Measurements from ENCODE around the gene IMPG2. TPM values are rescaled to one million over a fixed set of nuclear protein-coding genes. Genes with fewer than 3 reads are reported as not detected.

The IMPG2 gene
- total RNA-seq, 1 donor from 2014 or later, result 0.03 TPM

DNA sequence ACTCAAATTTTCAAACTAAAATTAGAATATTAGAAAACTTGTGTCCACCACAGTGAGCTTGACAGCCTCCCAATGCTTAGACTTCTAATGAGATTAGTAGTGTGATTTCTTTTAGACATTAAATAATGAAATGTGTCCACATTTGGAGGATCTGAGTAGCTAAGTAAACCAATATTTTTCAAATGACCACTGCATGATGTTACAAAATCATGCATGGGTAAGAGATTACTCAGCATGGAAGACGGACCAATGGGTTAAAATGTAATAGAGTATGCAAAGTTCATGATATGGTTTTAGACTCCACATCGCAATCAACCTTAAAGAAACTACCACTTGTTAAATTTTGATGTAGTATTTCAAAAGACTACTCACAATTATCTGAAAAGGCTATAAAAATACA is 130.6 kb downstream of the IMPG2 start:
- DNase-seq (ENCODE audit: low spot score) (no peak), ATAC-seq (no peak)

- ATAC-seq, result no peak
- DNase-seq (ENCODE audit: low spot score), result no peak
Measured at GRCh38 chr3:101189176-101189575, 131.2 kb downstream of the IMPG2 start.

GRCh38 chr3:101185341-101185740 is 135.0 kb downstream of the IMPG2 start:
- ATAC-seq (no peak), DNase-seq (ENCODE audit: low spot score) (no peak)

DNA sequence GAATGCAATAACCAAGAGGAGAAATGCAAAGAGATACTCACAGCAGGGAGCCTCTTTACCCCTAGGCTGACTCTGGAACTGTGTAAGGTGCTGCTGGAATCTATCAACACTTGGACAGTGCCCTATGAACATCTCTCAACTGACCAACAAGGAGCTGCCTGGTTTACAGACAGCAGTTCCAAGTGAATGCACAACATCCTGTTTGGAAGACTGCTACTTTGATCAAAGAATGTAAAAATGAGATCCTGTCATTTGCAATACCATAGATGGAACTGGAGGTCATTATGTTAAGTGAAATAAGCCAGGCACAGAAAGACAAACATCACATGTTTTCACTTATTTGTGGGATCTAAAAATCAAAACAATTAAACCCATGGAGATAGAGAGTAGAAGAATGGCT is 136.3 kb downstream of the IMPG2 start:
- DNase-seq (ENCODE audit: low spot score) (no peak), ATAC-seq (no peak)

GRCh38 chr3:101183151-101183550 is 137.2 kb downstream of the IMPG2 start:
- ATAC-seq (no peak), DNase-seq (ENCODE audit: low spot score) (no peak)

DNA sequence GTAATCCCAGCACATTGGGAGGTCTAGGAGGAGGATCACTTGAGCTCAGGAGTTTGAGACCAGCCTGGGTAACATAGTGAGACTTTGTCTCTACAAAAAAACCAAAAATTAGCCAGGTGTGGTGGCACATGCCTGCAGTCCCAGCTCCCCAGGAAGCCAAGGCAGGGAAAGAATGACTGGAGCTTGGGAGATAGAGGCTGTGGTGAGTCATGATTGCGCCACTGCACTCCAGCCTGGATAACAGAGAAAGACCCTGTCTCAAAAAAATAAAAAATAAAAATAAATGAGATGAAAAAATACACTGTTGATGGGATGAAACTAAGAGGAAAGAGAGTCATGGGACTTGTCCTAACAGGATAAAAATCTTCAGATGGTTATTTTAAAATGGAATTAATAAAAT is 137.6 kb downstream of the IMPG2 start:
- no peak for DNase-seq (ENCODE audit: low spot score)
- no peak for ATAC-seq

GRCh38 chr3:101181801-101182200 is 138.6 kb downstream of the IMPG2 start:
- ATAC-seq (no peak), DNase-seq (ENCODE audit: low spot score) (no peak)

- DNase-seq (ENCODE audit: low spot score) (no peak), ATAC-seq (no peak)
Measured at GRCh38 chr3:101179637-101180036, 140.7 kb downstream of the IMPG2 start.

DNA sequence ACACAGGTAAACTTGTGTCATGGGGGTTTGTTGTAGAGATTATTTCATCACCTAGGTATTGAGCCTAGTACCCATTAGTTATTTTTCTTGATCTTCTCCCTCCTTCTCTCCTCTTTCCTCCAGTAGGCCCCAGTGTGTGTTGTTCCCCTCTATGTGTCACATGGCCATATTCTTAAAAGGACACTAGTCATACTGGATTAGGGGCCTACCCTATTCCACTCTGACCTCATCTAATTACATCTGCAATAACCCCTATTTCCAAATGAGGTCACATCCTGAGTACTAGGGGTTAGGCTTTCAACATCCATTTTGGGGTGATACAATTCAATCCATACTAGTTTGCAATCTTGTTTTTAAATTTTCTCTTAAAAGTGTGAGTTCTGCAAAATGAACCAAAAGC is 142.8 kb downstream of the IMPG2 start:
- DNase-seq (ENCODE audit: low spot score) (no peak), ATAC-seq (no peak)

Other genes with a start within 250 kb of the IMPG2 start
- 3.6 TPM for gene SENP7, start 192.6 kb upstream of the IMPG2 start, total RNA-seq
- gene TRMT10C, start 241.3 kb upstream of the IMPG2 start, total RNA-seq, result 9.1 TPM